ENCODE measurements around the gene INVS.
"Not testable (repeated sequence)": the region's sequence is repeated elsewhere in the genome, so short reads cannot be mapped to it uniquely, and the experiment has no call there.

INVS gene

DNA sequence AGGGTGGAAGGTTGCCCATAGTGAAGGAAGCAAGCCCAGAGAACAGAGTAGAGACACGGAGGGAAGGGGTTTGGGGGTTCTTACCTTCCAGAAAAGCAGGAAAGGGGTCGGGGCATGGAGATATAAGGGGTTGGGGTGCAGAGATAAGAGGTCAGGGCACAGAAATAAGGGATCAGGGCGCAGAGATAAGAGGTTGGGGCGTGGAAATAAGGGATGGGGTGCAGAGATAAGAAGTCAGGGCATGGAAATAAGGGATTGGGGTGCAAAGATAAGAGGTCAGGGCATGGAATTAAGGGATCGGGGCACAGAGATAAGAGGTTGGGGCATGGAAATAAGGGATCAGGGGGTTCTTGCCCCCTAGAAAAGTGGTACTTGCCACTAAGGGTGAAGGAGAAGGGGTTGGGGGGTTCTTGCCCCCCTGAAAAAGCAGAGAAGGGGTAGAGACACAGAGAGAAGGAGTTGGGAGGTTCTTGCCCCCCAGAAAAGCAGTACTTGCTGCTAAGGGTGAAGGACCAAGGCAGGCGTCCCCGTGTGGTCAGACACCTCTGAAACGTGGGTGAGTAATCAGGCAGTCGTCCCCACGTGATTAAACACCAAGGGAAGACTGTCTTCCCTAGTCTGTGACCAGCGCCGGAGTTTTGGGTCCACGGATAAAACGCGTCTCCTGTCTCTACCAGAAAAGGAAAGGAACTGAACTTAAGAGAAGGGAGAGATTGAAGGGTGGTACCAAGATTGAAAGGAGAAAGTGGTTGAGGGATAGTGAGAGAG lies 46.3 kb downstream of the INVS start:
- H3F3A ChIP-seq (ENCODE audit: control insufficient read depth, insufficient read depth); H3K36me3 ChIP-seq (ENCODE audit: control insufficient read depth, low read length); H3K9me3 ChIP-seq (ENCODE audit: control insufficient read depth, insufficient read depth, low read length); H3K79me2 ChIP-seq (ENCODE audit: control insufficient read depth, low read length); H3K9me2 ChIP-seq (replicated peaks; ENCODE audit: control insufficient read depth, low read length); H4K20me1 ChIP-seq (ENCODE audit: control insufficient read depth, insufficient read depth, low read depth, low read length); H3K4me3 ChIP-seq (ENCODE audit: low read length); H3K4me1 ChIP-seq (ENCODE audit: control insufficient read depth, low read length); H3K27ac ChIP-seq (ENCODE audit: low read depth, low read length); H3K27me3 ChIP-seq (ENCODE audit: control insufficient read depth, low read length); H3K4me2 ChIP-seq (ENCODE audit: low read length): not testable (repeated sequence)

DNA sequence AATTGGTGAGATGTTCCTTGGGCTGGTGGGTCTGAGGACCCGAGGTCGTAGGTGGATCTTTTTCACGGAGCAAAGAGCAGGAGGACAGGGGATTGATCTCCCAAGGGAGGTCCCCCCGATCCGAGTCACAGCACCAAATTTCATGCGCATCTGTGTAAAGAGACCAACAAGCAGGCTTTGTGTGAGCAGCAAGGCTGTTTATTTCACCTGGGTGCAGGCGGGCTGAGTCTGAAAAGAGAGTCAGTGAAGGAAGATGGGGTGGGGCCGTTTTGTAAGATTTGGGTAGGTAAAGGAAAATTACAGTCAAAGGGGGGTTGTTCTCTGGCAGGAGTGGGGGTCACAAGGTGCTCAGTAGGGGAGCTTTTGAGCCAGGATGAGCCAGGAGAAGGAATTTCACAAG lies 46.9 kb downstream of the INVS start:
- H3K36me3 ChIP-seq (ENCODE audit: control insufficient read depth, low read length); H4K20me1 ChIP-seq (ENCODE audit: control insufficient read depth, insufficient read depth, low read depth, low read length); H3K4me1 ChIP-seq (ENCODE audit: control insufficient read depth, low read length); H3K27ac ChIP-seq (ENCODE audit: low read depth, low read length); H3K9me2 ChIP-seq (replicated peaks; ENCODE audit: control insufficient read depth, low read length); H3K4me3 ChIP-seq (ENCODE audit: low read length); H3K27me3 ChIP-seq (ENCODE audit: control insufficient read depth, low read length); H3F3A ChIP-seq (ENCODE audit: control insufficient read depth, insufficient read depth); H3K79me2 ChIP-seq (ENCODE audit: control insufficient read depth, low read length); H3K4me2 ChIP-seq (ENCODE audit: low read length); H3K9me3 ChIP-seq (ENCODE audit: control insufficient read depth, insufficient read depth, low read length): not testable (repeated sequence)

DNA sequence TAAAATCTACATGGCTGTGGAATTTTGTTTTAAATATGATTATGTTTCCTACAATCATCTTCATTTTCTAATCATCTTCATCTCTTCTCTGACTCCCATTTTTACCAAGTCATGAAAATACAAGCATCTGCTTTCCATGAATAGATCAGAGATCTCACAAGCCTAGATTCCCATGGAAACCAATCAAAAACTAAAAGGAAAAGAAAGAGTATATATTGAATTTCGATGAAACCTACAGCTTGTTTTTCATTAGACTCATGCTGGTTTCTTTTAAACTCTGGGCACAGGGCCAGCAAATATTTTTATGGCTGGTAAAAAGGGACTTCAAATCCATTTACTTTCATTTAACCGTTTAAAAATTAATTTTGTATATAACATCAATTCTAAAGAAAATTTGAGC lies 51.2 kb downstream of the INVS start:
- TF ChIP-seq EZH2phosphoT487 (IDR thresholded peaks at IDR 0.05; ENCODE audit: borderline replicate concordance, low read length), result no peak
- TF ChIP-seq, protein P1, sequence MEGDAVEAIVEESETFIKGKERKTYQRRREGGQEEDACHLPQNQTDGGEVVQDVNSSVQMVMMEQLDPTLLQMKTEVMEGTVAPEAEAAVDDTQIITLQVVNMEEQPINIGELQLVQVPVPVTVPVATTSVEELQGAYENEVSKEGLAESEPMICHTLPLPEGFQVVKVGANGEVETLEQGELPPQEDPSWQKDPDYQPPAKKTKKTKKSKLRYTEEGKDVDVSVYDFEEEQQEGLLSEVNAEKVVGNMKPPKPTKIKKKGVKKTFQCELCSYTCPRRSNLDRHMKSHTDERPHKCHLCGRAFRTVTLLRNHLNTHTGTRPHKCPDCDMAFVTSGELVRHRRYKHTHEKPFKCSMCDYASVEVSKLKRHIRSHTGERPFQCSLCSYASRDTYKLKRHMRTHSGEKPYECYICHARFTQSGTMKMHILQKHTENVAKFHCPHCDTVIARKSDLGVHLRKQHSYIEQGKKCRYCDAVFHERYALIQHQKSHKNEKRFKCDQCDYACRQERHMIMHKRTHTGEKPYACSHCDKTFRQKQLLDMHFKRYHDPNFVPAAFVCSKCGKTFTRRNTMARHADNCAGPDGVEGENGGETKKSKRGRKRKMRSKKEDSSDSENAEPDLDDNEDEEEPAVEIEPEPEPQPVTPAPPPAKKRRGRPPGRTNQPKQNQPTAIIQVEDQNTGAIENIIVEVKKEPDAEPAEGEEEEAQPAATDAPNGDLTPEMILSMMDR (IDR thresholded peaks at IDR 0.05; ENCODE audit: low read depth, low read length, poor library complexity, severe bottlenecking), result no peak
- Histone ChIP-seq H3K4me1 (ENCODE audit: control insufficient read depth, low read length) (no peaks in the 10 kb centered on the region), H3K79me2 (ENCODE audit: control insufficient read depth, low read length) (no peaks in the 10 kb centered on the region), H3K4me2 (ENCODE audit: low read length) (no peak overlapping the region), H3F3A (ENCODE audit: control insufficient read depth, insufficient read depth) (no peaks in the 10 kb centered on the region), H3K9me3 (ENCODE audit: control insufficient read depth, insufficient read depth, low read length) (no peaks in the 10 kb centered on the region), H3K4me3 (ENCODE audit: low read length) (no peak overlapping the region), H3K27me3 (ENCODE audit: control insufficient read depth, low read length) (no peaks in the 10 kb centered on the region), H3K36me3 (ENCODE audit: control insufficient read depth, low read length) (no peaks in the 10 kb centered on the region), H4K20me1 (ENCODE audit: control insufficient read depth, insufficient read depth, low read depth, low read length) (no peaks in the 10 kb centered on the region), H3K9me2 (replicated peaks; ENCODE audit: control insufficient read depth, low read length) (no peaks in the 10 kb centered on the region), H3K27ac (ENCODE audit: low read depth, low read length) (no peak overlapping the region)

DNA sequence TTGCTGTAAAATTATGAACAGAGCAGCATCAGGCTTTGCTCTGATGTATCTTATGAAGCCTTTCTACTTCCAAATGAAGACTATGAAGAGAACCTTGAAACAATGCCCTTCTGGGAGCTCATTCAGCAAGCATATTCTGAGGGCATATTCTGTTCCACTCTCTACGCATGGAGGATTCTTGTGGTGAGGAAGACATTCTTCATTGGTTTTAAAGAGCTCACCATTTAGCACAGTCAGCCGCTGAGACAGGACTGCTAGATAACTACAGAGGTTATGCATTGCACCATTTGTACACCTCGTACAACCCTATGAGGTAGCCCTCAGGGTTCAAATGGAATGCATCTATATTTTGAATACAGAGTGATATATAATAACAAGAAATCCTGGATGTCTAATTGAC lies 61.0 kb downstream of the INVS start:
- TF ChIP-seq, protein P1 (IDR thresholded peaks at IDR 0.05; ENCODE audit: low read depth, low read length, poor library complexity, severe bottlenecking), result no peak
- TF ChIP-seq EZH2phosphoT487 (IDR thresholded peaks at IDR 0.05; ENCODE audit: borderline replicate concordance, low read length), result no peak
- H3F3A ChIP-seq (ENCODE audit: control insufficient read depth, insufficient read depth), result no peaks in the 10 kb centered on the region
- H4K20me1 ChIP-seq (ENCODE audit: control insufficient read depth, insufficient read depth, low read depth, low read length), result no peaks in the 10 kb centered on the region
- H3K9me2 ChIP-seq (replicated peaks; ENCODE audit: control insufficient read depth, low read length), result no peaks in the 10 kb centered on the region
- no peaks in the 10 kb centered on the region for H3K27me3 ChIP-seq (ENCODE audit: control insufficient read depth, low read length)
- no peaks in the 10 kb centered on the region for H3K9me3 ChIP-seq (ENCODE audit: control insufficient read depth, insufficient read depth, low read length)
- peaks cover 4% of the 10 kb centered on the region; the same call in 1 of the 2 replicates for H3K36me3 ChIP-seq (ENCODE audit: control insufficient read depth, low read length)
- no peak overlapping the region for H3K4me2 ChIP-seq (ENCODE audit: low read length)
- H3K79me2 ChIP-seq (ENCODE audit: control insufficient read depth, low read length), result no peaks in the 10 kb centered on the region
- no peak overlapping the region for H3K4me3 ChIP-seq (ENCODE audit: low read length)
- no peaks in the 10 kb centered on the region for H3K4me1 ChIP-seq (ENCODE audit: control insufficient read depth, low read length)
- H3K27ac ChIP-seq (ENCODE audit: low read depth, low read length), result no peak overlapping the region
